Measurements from ENCODE around the gene IP6K3.

IP6K3 gene

DNA sequence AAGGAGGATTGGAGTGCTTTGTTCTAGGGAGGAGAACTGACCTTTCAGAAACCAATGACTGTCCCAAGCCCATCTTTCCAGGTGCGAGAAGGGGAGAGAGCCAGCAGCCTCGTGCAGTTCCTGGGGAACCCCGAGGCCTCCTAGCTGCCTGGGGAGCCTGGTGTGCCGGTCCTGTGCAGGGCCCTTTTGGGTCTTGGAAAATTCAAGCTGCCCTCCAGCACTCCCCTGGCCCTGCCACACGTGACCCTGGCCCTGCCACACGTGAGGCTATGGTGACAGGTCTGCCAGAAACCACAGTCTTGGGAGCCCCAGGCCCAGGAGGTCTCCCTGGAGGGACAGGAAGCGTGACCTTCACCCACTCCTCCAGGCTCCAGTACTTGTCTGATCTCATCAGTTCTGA is 15.7 kb downstream of the IP6K3 start:
- H3K4me3 ChIP-seq (ENCODE audit: low read depth, low read length), result no peak overlapping the region
- in situ Hi-C loops (cut with HindIII; ENCODE audit: low sequenced_read_pairs), result no loop called here
- no peak for DNase-seq (ENCODE audit: low read depth, low spot score)
- TF ChIP-seq, protein P1, sequence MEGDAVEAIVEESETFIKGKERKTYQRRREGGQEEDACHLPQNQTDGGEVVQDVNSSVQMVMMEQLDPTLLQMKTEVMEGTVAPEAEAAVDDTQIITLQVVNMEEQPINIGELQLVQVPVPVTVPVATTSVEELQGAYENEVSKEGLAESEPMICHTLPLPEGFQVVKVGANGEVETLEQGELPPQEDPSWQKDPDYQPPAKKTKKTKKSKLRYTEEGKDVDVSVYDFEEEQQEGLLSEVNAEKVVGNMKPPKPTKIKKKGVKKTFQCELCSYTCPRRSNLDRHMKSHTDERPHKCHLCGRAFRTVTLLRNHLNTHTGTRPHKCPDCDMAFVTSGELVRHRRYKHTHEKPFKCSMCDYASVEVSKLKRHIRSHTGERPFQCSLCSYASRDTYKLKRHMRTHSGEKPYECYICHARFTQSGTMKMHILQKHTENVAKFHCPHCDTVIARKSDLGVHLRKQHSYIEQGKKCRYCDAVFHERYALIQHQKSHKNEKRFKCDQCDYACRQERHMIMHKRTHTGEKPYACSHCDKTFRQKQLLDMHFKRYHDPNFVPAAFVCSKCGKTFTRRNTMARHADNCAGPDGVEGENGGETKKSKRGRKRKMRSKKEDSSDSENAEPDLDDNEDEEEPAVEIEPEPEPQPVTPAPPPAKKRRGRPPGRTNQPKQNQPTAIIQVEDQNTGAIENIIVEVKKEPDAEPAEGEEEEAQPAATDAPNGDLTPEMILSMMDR (IDR thresholded peaks at IDR 0.05; ENCODE audit: low read depth, low read length), result no peak

DNA sequence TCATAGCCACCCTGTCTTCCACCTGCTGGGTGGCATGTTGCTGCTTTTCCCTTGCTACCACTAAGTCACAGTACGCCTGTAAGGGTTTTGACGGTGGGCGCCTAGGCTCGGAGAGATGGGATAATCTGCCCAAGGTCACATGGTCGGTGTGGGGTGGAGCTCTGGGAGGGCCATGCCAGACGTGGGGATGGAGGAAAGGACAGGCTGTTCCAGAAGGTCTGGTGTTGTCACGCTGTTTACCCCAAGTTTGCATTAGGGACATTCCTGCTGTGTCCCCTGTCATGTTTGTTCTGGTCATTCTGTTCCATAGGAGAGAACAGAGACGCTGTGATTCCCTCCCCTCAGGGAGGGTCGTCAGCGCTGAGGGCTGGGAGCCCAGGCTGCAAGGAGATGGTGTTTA is 16.1 kb downstream of the IP6K3 start:
- in situ Hi-C loops (cut with HindIII; ENCODE audit: low sequenced_read_pairs), result no loop called here

DNA sequence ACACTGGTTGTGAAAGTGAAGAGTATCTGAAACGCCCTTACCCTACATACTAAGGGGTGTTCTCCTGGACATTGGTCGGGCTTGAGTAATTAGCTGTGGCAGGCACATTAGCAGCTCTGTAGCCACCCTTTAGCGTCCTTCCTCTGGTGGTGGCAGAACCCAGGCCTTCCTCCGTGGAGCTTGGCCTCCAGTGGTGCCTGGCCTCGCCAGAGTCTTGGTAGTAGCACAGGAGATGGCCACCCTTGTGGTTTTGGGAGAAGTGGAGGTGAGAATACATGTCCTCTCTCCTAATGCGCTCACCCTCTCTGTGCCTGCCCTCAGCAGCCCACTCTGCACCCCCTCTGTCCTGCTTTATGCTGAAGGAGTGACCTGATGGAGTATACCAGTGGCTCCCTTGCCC is 17.6 kb downstream of the IP6K3 start:
- TF ChIP-seq, protein P1 (IDR thresholded peaks at IDR 0.05; ENCODE audit: low read depth, low read length), result no peak
- DNase-seq (ENCODE audit: low read depth, low spot score), result no peak
- in situ Hi-C loops (cut with HindIII; ENCODE audit: low sequenced_read_pairs), result no loop called here
- H3K4me3 ChIP-seq (ENCODE audit: low read depth, low read length), result no peak overlapping the region

More for the DNA sequence above, 16.1 kb downstream of the IP6K3 start:
- H3K4me3 ChIP-seq (ENCODE audit: low read depth, low read length), result no peak overlapping the region
- TF ChIP-seq, protein P1 (IDR thresholded peaks at IDR 0.05; ENCODE audit: low read depth, low read length), result no peak
- no peak for DNase-seq (ENCODE audit: low read depth, low spot score)

DNA sequence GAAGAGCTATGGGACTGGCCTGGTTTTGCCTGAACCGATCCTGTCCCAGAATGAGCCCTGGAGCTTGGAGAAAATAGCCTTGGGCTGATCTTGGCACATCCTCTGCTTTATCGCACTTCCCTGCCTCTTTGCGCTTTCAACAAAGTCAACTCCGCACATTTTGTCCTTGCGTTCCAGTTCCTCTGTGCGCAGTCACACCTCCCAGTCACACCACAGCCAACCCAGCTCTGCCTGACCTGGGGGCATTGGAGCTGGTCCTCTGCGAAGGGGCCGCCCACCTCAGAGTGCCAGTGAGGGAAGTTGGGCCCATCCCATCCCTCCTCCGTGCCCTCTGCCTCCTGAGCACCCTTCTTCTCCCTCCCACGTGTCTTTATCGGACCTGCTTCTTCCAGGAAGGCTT is 18.3 kb downstream of the IP6K3 start:
- no peak for DNase-seq (ENCODE audit: low read depth, low spot score)
- TF ChIP-seq, protein P1 (IDR thresholded peaks at IDR 0.05; ENCODE audit: low read depth, low read length), result no peak
- H3K4me3 ChIP-seq (ENCODE audit: low read depth, low read length), result no peak overlapping the region
- in situ Hi-C loops (cut with HindIII; ENCODE audit: low sequenced_read_pairs), result no loop called here

DNA sequence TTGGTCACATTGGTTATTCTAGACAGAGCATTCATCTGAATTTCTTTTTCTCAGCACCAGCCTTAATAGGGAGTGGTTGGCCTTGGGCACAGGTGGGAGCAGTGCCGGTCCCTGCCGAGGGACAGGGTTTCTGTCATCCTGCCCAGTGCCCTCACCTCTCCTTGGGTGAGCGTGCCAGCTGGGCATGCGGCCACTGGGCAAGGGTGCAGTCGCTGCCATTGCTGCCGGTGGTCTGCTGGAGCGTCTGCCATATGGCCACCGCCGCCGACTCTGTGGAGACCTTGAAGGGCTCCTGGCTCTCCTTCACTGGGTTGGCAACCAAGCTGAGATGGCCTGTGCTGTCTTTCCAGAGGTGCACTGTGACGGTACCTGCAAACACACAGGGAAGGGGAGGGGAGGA is 18.8 kb downstream of the IP6K3 start:
- TF ChIP-seq, protein P1 (IDR thresholded peaks at IDR 0.05; ENCODE audit: low read depth, low read length), result no peak

DNA sequence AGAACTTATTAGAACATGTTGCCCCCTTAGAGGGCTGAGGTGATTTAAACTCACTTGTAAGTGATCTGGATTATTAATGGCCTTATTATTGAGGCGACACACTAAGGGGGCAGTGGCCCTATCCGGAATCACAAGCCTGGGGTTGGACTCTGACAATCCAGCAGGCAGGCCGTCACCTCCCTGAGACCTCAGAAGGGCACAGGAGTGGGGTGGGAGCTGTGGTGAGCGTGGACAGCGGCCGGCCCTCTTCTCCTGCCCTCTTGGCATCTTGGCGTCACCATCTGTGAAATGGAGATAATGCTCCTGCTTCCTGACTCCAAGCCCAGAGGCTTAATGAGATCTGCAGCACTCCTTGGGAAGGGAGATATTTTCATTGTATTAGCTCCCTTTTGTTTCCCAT is 19.6 kb downstream of the IP6K3 start:
- TF ChIP-seq, protein P1 (IDR thresholded peaks at IDR 0.05; ENCODE audit: low read depth, low read length), result no peak
- DNase-seq (ENCODE audit: low read depth, low spot score), result no peak
- in situ Hi-C loops (cut with HindIII; ENCODE audit: low sequenced_read_pairs), result no loop called here
- H3K4me3 ChIP-seq (ENCODE audit: low read depth, low read length), result no peak overlapping the region

More for the DNA sequence above, 18.8 kb downstream of the IP6K3 start:
- DNase-seq (ENCODE audit: low read depth, low spot score), result no peak
- in situ Hi-C loops (cut with HindIII; ENCODE audit: low sequenced_read_pairs), result no loop called here
- no peak overlapping the region for H3K4me3 ChIP-seq (ENCODE audit: low read depth, low read length)

DNA sequence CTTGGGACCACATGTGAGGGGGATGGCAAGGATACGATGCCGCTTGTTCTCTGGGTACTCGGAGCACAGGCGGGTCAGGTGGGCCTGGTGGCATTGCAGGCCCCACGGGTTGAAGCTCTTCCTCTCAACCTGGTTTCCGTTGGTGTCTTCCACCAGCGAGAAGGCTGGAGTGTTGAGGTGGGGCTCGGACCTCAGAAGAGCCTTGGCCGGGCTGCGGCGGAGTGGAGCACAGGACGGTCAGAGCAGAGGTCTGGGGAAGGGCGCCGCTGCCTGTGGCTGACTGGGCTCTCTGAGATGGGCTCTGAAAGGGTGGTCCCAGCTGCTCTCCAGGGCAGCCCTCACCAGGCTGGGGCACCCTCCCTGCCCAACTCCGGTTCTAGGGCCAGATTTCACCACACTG is 20.0 kb downstream of the IP6K3 start:
- TF ChIP-seq, protein P1 (IDR thresholded peaks at IDR 0.05; ENCODE audit: low read depth, low read length), result no peak
- no peak overlapping the region for H3K4me3 ChIP-seq (ENCODE audit: low read depth, low read length)
- no peak for DNase-seq (ENCODE audit: low read depth, low spot score)
- in situ Hi-C loops (cut with HindIII; ENCODE audit: low sequenced_read_pairs), result no loop called here
